ENCODE measurements around the gene MAP3K7.

Gene MAP3K7

GRCh38 chr6:90484385-90484784 is 102.5 kb downstream of the MAP3K7 start:
- no peak for DNase-seq (ENCODE audit: low read depth in 2 of 2)

DNA sequence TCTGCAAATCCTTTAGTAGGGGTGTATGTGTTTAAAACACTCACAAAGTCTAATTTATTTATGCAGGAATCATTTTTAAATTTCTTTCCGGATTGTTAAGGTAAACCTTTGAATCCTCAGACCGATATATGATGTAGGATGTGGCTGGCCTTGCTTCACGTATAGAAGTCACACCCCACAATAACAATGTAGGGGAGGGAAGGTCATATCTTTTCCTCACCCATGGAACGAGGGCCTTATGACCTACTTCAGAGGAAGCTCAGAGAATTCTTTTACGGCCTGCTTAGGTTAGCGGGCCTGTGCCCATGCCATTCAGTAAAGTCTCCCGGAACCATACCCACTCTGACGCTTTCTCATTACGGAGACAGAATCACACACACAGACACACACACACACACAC is 102.9 kb downstream of the MAP3K7 start:
- DNase-seq (ENCODE audit: low read depth in 2 of 2), result no peak

GRCh38 chr6:90483116-90483839 is 103.6 kb downstream of the MAP3K7 start:
- DNase-seq (ENCODE audit: low read depth in 2 of 2), result no peak

- no peak for DNase-seq (ENCODE audit: low read depth in 2 of 2)
Observed at GRCh38 chr6:90480666-90481065, 106.2 kb downstream of the MAP3K7 start.

- DNase-seq (ENCODE audit: low read depth in 2 of 2), result no peak
Observed at GRCh38 chr6:90479603-90479926, 107.3 kb downstream of the MAP3K7 start.

- peak; percentile 74 to 84 for DNase-seq (ENCODE audit: low read depth in 2 of 2)
Observed at GRCh38 chr6:90478789-90479602, 107.9 kb downstream of the MAP3K7 start.

GRCh38 chr6:90478278-90478677 is 108.6 kb downstream of the MAP3K7 start:
- DNase-seq (ENCODE audit: low read depth in 2 of 2), result no peak

DNA sequence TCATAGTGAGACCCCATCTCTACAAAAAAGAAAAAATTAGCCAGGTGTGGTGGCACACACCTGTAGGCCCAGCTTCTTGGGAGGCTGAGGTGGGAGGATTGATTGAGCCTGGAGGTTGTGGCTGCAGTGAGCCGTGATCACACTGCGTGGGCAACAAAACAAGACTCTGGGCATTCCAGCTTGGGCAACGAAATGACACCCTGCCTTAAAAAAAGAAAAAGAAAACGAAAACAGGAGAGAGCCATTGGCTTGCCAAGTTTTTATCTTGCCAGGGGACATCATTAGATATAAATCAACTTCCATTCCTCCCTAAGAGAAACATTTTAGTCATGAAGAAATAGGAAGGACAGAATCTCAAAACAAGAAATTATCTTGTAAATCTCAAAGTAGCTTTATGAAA is 109.5 kb downstream of the MAP3K7 start:
- no peak for DNase-seq (ENCODE audit: low read depth in 2 of 2)

- no peak for DNase-seq (ENCODE audit: low read depth in 2 of 2)
Observed at GRCh38 chr6:90472716-90473115, 114.2 kb downstream of the MAP3K7 start.

- no peak for DNase-seq (ENCODE audit: low read depth in 2 of 2)
Observed at GRCh38 chr6:90471263-90471662, 115.6 kb downstream of the MAP3K7 start.

DNA sequence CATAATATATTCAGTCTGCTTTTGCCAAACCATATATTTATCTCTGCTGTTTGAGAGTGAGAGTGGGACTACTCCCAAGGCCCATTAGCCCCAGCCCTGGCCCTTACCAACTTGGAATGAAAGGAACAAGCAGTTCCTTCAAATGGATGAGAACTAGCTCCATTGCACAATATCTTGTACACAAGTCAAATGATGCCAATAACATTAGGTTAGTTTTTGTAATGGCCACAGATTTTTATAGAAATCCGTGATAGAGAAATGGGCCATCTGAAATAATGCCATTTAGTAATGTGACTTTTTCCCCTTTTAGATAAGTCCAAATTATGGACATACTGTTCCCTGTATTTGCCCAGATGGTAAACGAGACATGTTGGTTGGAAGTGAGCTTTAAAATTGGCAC is 117.0 kb downstream of the MAP3K7 start:
- no peak for DNase-seq (ENCODE audit: low read depth in 2 of 2)

DNA sequence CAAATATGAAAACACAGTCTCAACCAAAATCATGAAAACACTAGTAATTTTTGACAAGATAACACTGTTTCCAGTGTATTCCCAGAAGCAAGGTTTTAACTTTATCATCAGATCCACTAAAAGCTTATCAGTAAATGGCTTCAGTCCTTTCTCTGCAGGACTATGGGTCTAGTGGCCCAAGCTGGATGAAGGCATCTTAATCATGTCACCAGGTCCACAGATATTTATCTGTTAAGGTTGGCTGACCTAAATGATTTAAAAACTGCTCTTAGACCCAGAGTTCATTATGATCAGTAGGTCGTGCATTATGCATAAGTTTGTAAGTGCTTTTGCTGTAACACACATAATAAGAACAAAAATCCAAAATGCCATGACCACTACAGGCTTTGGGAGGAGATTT is 118.0 kb downstream of the MAP3K7 start:
- DNase-seq (ENCODE audit: low read depth in 2 of 2), result no peak

DNA sequence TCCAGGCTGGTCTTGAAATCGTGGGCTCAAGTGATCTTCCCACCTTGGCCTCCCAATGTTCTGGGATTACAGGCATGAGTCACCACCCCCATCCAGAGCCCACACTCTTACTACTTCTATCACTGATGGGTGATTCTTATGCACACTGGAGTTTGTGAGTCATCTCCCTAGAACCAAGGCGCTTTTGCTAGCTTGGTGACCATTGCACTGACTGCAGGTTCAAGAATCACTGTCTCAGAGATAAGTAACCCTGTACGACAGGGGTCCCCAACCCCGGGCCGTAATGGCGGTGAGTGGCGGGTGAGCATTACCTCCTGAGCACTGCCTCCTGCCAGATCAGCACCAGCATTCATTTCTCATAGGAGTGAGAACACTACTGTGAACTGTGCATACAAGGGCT is 118.8 kb downstream of the MAP3K7 start:
- peak in 1 of 2 donors; percentile 41 for DNase-seq (ENCODE audit: low read depth in 2 of 2)

DNA sequence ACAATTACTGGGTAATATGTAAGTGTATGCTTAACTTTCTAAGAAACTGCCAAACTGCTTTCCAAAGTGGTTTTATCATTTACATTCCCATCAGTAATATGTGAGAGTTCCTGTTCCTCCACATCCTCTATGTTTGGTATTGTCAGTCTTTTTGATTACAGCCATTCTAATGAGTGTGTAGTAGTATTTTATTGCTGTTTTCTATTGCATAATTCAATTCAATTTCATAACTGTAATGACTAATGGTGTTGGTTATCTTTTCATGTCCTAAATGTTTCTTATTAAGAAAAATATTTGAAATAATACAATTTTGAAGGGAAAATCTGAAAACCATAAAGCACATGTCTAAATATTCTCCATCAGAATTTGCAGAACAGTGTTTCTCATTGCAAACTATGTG is 119.3 kb downstream of the MAP3K7 start:
- DNase-seq (ENCODE audit: low read depth in 2 of 2), result no peak

- no peak for DNase-seq (ENCODE audit: low read depth in 2 of 2)
Observed at GRCh38 chr6:90466154-90466940, 120.5 kb downstream of the MAP3K7 start.

GRCh38 chr6:90465686-90466085 is 121.2 kb downstream of the MAP3K7 start:
- no peak for DNase-seq (ENCODE audit: low read depth in 2 of 2)

DNA sequence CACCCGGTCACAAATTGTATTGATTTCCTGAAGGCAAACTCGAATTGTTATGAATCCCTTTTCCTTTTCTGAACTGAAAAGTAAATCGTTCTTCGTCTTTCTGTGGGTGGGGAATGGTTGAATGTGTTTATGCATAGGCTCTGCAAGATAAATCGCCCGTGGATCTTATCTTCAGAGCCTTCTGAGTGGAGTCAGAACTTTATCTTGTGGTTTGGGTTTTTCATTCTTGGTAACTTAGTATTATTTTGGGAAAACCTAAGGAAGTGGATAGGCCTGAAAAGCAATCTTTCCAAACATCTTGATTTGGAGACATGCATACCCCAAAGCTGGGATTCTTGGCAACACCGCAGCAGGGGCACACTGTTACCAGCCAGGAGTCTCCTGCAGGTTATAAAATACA is 122.4 kb downstream of the MAP3K7 start:
- no peak for DNase-seq (ENCODE audit: low read depth in 2 of 2)

- no peak for DNase-seq (ENCODE audit: low read depth in 2 of 2)
Observed at GRCh38 chr6:90463874-90464273, 123.0 kb downstream of the MAP3K7 start.

Measured in stimulated activated CD4-positive, alpha-beta T cell treated with anti-CD3 and anti-CD28 coated beads, Interleukin-15, amount 100 ng/mL, for 48 hours (primary cell).